ENCODE results near the gene SNX4.

DNA sequence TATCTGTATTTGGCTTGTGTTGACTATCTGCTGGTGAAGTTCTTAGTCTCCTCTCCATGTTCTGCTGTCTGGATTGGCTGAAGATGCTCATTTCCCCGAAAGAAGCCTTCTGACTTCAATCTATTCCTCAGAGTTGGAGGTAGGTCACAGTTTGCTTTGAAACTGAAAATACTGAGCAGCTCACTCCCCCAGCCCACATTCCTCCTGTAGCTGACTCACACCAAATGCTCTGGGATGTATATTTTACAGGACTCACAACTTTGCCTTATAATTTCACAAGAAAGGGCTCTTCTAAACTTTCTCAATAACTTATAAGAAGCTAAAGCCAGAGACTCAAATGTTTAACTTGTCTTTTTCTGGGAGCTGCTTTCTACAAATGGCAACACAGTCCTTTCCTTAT, 36.3 kb upstream of the SNX4 start:
- TF ChIP-seq POLR2A (IDR thresholded peaks at IDR 0.05) (no peak), CTCF (IDR thresholded peaks at IDR 0.05) (no peak)

All from adrenal gland (tissue), 5 donors.